GM19240 (cell line): ENCODE measurements around the gene FARS2.

Experiments
- DNase-seq: peaks from one replicate; pipeline ENCODE4 v3.0.0; 2011; ENCODE audit warnings: low spot score; ENCODE audit not compliant: insufficient read length

FARS2 gene

DNA sequence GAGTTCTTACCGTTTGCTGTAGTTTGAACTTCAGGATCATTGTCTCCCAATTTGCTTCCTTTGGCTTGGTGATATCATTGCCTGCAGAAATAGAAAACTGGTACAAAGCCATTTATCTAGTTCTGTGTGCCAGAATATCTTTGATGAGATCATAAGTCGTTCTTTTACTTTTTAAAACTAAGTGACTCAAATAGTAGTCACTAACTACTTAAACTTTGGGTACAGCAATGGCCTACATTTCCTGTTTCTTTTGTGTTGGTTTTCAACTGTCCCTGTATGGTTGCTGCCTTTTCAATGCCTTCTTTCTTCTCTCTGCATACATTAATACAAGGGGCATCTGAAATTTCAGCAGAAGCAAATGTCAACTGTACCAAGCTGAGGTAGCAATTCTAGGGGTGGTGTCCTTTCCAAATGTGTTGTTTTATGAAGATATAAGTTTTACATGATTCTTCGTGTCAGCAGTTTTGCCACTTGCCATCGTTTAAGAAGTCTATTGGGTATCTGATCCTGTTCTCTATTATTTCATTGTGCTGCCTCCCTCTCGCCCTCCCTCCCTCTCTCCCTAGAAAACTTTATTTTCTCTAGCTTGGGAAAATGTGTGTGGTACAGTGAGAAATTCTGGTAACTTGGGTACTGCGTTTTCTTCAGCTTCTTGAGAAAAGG is 238.5 kb downstream of the FARS2 start:
- no peak for DNase-seq

DNA sequence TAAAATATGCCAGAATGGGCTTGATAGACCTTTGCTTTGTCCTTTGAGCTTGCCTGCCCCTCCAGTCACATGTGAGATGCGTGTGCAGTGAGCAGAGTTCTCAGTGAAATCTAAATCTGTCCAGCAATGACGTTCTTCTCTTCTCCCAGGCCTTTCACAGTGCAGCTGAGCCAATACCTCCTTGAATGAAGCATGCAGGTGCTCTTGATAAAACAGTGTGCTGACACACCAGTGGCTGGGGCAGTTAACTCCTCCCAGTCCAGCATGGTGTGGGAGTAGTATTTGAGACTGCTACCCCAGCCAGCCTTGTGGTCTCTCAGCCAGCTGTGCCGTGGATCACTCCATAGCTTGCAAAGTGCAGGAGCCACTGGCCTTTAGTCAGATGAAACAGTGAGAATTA is 240.5 kb downstream of the FARS2 start:
- DNase-seq, result no peak

DNA sequence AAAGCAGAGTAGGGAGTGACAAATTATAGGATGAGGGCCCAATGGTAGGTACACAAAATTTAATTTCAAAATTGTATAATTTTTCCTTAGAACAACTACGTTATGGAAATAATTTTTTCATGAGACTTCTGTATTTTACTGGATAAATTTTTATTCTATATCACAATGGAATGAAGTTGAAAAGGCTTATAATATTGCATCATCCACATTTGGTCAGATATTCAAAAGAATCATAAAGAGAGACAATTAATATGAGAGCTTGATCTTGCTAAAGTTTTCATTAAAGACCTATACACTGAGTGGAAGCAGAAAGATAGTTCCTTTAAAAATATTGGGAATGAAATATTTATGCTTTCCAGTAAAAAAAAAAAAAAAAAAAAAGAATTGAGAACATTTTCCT is 242.8 kb downstream of the FARS2 start:
- no peak for DNase-seq

DNA sequence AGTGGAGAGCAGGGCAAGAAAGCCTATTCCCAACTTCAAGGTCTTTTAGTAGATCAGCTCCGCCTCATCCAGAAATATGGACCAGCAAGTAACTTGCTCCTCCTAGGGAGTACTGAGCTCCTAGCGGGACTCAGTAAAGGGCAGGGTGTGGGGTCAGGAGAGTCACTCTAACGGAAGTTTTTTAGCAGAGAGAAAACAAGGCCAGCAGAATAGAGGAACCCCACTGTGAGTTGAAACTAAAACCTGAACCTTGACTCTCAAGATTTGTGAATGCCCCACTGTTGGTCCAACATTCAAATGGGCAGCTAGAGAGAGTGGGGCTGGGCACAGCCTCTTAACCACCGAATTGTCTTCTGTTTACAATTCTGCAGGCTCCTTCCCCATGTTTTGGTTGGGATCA is 244.8 kb downstream of the FARS2 start:
- DNase-seq, result no peak

DNA sequence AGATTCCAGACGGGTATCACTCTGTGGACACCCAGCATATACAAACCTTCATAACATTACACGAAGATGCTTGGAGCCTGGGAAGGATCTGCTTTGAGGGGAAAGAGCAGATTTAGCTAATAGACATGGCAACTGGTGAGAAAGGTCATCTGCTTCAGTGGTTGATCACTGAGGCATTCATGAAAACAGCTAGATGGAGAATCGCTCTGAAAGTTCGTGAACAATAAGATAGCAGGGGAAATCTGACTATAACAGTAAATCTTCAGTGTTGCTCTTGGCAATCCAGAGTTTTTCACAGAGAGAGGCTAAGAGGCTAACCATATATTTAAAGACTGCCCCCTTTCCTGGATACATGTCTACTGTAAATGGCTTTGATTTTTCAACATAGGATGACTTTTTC is 245.3 kb downstream of the FARS2 start:
- no peak for DNase-seq

GRCh38 chr6:5507131-5507681 is 245.9 kb downstream of the FARS2 start:
- no peak for DNase-seq

DNA sequence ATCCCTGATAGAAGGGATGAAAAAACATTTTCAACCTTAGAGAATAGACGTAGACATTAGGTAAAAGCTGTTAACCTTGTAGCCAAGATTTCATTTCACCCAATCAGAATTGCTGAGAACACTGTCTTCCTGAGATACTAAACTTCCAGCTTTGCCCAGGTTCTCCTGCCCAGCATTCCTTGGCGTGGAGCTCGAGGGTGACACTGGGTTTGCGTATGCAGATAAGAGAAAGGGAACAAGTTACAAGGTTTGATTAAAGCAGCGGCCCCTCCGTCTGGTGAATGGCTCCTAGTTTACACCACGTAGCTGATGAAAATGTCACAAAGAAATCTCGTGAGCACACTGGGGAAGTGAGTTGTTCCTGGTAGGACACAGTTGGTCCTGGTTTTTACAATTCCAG is 247.8 kb downstream of the FARS2 start:
- no peak for DNase-seq

GRCh38 chr6:5510331-5511133 is 249.2 kb downstream of the FARS2 start:
- DNase-seq, result no peak

DNA sequence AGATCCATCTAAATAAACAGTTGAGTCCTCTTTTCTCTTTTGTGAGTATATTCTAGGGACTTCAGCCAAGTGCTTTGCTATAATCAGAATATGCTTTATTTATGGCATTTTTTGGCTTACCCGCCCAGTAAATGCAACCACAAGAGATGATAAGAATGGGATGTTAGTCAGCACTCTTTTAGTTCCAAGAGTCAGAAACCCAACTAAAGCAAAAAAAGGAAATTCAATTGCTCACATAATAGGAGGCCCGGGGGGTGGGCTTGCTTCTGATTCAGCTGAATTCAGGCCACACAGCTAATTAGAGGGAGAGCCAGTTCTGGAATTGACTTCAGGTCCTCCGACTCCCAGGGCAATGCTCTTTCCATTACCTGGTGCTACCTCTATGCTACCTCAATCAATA is 250.6 kb downstream of the FARS2 start:
- DNase-seq, result no peak

- DNase-seq, result no peak
These were observed 251.1 kb downstream of the FARS2 start for GRCh38 chr6:5512422-5512821.

DNA sequence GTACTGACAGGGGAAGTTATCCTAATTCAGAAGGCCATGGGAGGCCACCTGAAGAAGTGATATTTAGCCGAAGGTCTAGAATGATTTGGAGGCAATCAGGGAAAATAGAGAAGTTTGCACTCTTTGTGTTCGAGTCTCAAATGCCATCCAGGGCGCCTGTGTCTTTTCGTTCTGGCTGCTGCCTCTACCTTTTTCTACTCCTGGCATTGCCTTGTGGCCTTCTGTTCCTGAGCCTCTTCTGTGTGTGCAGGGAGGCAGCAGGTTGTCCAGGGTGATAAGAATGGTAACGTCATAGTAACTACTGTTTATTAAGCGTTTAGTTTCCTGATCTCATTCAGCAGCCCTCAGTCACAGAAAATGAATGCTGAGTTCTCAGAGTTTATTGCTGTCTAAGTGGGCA is 252.1 kb downstream of the FARS2 start:
- no peak for DNase-seq

- DNase-seq, result no peak
These were observed 253.0 kb downstream of the FARS2 start for GRCh38 chr6:5514353-5514752.

GRCh38 chr6:5515200-5515599 is 253.9 kb downstream of the FARS2 start:
- DNase-seq, result no peak

DNA sequence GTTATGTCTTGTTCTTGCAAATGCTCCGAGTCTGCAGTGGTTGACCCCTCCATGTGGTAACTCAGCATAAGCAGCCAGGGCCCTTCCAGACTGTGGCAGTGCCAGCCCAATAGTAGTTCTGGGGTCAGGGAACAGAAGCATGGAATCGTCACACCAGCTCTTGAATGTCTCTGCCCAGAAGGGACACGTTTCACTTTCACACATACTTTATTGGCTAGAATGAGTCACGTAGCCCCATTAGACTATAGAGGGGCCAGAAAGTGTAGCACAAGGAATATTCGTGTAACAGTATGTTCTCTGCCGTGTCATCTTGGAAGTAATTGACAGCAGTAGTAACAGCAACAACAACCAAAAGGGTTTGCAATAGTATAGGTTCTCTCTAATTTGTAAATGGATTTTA is 254.7 kb downstream of the FARS2 start:
- no peak for DNase-seq

DNA sequence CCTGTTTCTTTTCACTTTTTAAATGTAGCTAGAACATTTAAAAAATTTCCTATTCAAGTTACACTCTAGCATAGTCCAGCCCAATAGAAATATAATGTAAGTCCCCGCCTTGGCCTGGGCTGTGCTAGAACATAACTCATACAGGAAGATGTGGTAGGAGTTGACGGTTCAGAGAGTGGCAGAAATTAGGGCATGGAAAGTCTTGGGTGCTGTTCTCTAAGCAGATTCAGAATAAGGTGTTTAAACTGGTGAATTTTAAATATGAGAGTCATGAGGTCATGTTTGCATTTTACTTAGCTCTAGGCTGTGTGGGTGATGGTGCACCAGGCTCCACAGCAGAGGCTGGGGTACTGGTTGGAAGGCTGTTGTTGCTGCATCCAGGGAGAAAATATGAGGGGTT is 256.5 kb downstream of the FARS2 start:
- no peak for DNase-seq

DNA sequence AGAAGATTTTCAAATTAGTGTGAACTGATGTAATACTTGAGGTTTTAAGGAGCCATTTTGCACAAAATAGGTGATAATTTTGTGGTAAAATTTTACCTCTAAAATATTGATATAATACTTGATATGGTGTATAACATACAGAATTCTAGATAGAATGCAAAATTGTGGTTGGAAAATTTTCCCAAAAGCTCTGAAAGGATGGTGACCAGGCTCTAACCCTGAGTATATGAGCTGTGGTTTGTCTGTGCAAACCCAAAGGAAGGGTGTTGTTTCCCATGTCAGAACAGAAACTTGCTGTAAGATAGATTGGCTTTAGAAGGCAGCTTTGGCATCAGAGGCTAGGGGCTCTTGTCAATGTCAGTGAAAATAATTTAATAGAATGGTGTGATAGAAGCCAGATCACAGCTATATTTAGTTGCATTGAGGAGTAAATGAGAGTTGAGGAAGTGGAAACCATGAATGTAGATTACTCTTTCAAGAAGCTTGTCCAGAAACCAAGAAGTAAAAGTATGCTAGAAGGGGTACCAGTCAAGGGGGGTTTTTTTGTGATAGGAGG is 257.7 kb downstream of the FARS2 start:
- no peak for DNase-seq

DNA sequence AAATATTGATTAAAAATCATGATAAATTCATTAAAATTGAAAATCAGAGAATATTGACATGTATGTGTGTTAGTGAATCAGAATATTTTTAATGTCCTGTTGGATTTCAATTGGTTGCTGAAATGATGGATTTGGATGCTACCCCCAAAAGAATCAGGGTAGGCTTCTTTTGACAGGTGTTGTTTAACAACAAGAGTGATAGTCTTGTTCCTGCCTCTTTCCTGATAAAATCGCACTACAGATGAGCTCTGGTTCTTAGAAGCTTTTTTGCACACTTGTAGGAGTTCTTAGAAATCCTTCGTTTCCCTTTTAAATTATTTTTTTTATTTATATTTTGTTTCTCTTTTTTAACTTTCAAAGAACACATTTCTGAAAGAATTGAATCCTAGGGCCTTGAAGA is 259.5 kb downstream of the FARS2 start:
- no peak for DNase-seq

DNA sequence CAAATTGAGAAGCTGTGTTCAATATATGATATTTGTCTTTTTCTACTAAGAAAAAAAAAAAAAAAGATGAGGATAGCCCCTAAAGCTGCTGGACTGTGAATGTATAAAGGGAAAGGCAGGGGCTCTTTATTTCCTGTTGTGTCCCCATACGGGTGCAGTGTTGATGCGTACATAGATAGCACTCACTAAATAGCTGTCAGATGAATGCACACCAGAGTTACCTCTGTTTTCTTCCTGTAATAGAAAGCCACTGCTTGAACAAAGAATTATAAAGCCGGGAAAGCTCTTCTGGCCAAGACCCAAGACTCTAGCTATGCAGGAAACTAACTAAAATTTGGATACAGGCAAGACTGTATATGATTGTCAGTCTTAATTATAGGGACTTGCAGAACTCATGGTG is 260.0 kb downstream of the FARS2 start:
- DNase-seq, result no peak

DNA sequence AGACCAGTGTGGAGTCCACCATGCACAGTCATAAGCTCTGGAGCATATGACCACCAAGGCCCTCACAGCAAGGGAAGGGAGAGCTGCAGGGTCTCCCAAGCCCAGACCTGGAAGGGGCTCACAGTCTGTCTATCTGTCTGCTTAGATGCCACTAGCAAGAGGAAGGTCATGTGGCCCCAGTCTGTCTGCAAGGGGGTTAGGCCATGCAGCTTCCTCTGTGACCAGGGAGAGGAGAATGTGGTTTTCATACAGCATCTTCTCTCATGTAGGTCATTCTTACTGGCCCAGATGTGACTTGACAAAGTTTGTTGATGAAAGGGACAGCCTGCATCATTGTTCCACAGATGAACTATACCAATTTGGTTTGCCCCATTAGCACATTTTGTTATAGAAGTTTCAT is 260.8 kb downstream of the FARS2 start:
- DNase-seq, result no peak

- no peak for DNase-seq
These were observed 262.8 kb downstream of the FARS2 start for GRCh38 chr6:5524110-5524509.

GRCh38 chr6:5525209-5525608 is 263.9 kb downstream of the FARS2 start:
- DNase-seq, result no peak

DNA sequence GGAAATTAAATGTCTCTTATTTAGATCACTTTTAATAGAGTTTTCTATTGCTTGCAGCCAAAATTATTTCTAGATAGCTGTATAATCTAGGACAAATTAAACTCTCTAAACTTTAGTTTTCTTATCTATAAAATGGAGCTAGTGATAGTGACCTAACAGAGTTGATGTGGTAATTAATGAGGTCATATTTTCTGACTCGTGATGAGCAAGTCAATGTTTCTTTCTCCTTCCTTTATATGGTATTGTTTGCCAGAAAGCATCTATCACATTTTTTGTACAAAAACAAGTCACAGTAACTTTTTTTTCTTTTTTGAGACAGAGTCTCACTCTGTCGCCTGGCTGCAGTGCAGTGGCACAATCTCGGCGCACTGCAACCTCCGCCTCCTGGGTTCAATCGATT is 267.7 kb downstream of the FARS2 start:
- no peak for DNase-seq

- DNase-seq, result no peak
These were observed 268.4 kb downstream of the FARS2 start for GRCh38 chr6:5529733-5530132.
